Activated CD4-positive, CD25-positive, alpha-beta regulatory T cell treated with anti-CD3 and anti-CD28 coated beads, Interleukin-2, amount 50 U/mL, for 72 hours (primary cell): ENCODE measurements around the gene UQCR10.

ENCODE experiments used
- DNase-seq: peaks from one replicate; pipeline ENCODE4 v3.0.0; 2021

Gene UQCR10

GRCh38 chr22:29767171-29768051 is at the start of gene UQCR10:
TSS of gene UQCR10 (plus strand) at chr22:29767369. CDS start at chr22:29767399, 30 bp downstream.
- peak; percentile 91 for DNase-seq

- no peak for DNase-seq
Observed at GRCh38 chr22:29717789-29718188, 49.4 kb upstream of the UQCR10 start.

- DNase-seq = no peak
Observed at GRCh38 chr22:29718949-29719898, 47.9 kb upstream of the UQCR10 start.

- DNase-seq = no peak
Observed at GRCh38 chr22:29719899-29720645, 47.1 kb upstream of the UQCR10 start, which contains the start of gene CABP7. TSS of gene CABP7 (plus strand) at chr22:29720003. CDS start at chr22:29720425, 422 bp downstream.

GRCh38 chr22:29720811-29721323 is 46.3 kb upstream of the UQCR10 start:
- no peak for DNase-seq

GRCh38 chr22:29722151-29722550 is 45.0 kb upstream of the UQCR10 start:
- no peak for DNase-seq

GRCh38 chr22:29722587-29722986 is 44.6 kb upstream of the UQCR10 start:
- DNase-seq = no peak

- DNase-seq = no peak
Observed at GRCh38 chr22:29723766-29724165, 43.4 kb upstream of the UQCR10 start.

GRCh38 chr22:29724843-29725242 is 42.3 kb upstream of the UQCR10 start:
- no peak for DNase-seq

GRCh38 chr22:29726106-29726505 is 41.1 kb upstream of the UQCR10 start:
- DNase-seq = no peak

- DNase-seq = no peak
Observed at GRCh38 chr22:29726512-29727130, 40.5 kb upstream of the UQCR10 start.

- no peak for DNase-seq
Observed at GRCh38 chr22:29727131-29727523, 40.0 kb upstream of the UQCR10 start.

- DNase-seq = no peak
Observed at GRCh38 chr22:29729161-29729560, 38.0 kb upstream of the UQCR10 start.

GRCh38 chr22:29731058-29731850 is 35.9 kb upstream of the UQCR10 start:
- DNase-seq = no peak

- no peak for DNase-seq
Observed at GRCh38 chr22:29732883-29733282, 34.3 kb upstream of the UQCR10 start.

GRCh38 chr22:29733362-29734201 is 33.6 kb upstream of the UQCR10 start:
- DNase-seq = no peak

- DNase-seq = no peak
Observed at GRCh38 chr22:29734406-29734805, 32.8 kb upstream of the UQCR10 start.

- no peak for DNase-seq
Observed at GRCh38 chr22:29734838-29735237, 32.3 kb upstream of the UQCR10 start.

- DNase-seq = no peak
Observed at GRCh38 chr22:29735416-29735815, 31.8 kb upstream of the UQCR10 start.
